ENCODE data around the gene C19orf12. TPM values are rescaled to one million over a fixed set of nuclear protein-coding genes. Genes with fewer than 3 reads are reported as not detected.

The C19orf12 gene
- polyA plus RNA-seq, 1 donor from 2014 or later: 83.8 TPM

DNA sequence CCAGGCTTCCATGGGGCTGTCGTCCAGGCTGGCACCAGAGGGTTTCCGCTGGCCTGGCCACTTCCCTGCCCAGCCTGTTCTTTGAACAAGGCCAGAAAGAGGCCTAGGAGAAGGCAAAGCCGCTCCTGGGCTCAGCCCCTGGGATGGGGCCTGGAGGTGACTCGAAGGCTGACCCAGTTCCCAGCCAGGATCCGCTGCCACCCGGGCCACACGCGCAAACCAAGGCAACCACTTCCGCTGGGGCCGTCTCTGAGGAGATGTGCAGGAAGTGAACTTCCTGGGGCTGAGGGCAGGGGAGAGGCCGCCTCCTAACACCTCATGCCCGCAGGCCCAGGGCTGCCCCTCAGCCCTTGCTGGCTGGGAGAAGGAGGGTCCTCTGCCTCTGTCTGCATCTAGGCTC is 34.6 kb downstream of the C19orf12 start:
- Histone ChIP-seq H3K79me2 (replicated peaks; ENCODE audit: insufficient read depth, low read length) (no peaks in the 10 kb centered on the region), H2AFZ (ENCODE audit: low read depth, low read length) (no peak overlapping the region), H3K4me2 (ENCODE audit: low read length) (no peak overlapping the region), H3K9me2 (ENCODE audit: insufficient read depth, low read length) (no peaks in the 10 kb centered on the region), H3K4me3 (ENCODE audit: low read length) (no peak overlapping the region), H3K36me3 (ENCODE audit: insufficient read depth, low read length) (no peaks in the 10 kb centered on the region), H3K27ac (ENCODE audit: low read length) (no peak overlapping the region), H3K9ac (ENCODE audit: low read length) (no peak overlapping the region), H3F3A (ENCODE audit: insufficient read depth, low read length, poor library complexity, severe bottlenecking) (no peaks in the 10 kb centered on the region), H3K9me3 (ENCODE audit: low read length) (no peaks in the 10 kb centered on the region), H3K27me3 (ENCODE audit: insufficient read depth, low read depth, low read length) (no peaks in the 10 kb centered on the region), H4K20me1 (ENCODE audit: insufficient read depth) (no peaks in the 10 kb centered on the region)
- TF ChIP-seq MXI1 (conservative IDR thresholded peaks at IDR 0.05; ENCODE audit: poor library complexity, severe bottlenecking): no peak
- no peak for TF ChIP-seq TAF1 (IDR thresholded peaks at IDR 0.05; ENCODE audit: low read depth)
- TF ChIP-seq POLR2AphosphoS5 (IDR thresholded peaks at IDR 0.05): no peak
- TF ChIP-seq SMC3 (conservative IDR thresholded peaks at IDR 0.05; ENCODE audit: poor library complexity): no peak
- TF ChIP-seq RAD21 (conservative IDR thresholded peaks at IDR 0.05): no peak
- TF ChIP-seq, protein P1, sequence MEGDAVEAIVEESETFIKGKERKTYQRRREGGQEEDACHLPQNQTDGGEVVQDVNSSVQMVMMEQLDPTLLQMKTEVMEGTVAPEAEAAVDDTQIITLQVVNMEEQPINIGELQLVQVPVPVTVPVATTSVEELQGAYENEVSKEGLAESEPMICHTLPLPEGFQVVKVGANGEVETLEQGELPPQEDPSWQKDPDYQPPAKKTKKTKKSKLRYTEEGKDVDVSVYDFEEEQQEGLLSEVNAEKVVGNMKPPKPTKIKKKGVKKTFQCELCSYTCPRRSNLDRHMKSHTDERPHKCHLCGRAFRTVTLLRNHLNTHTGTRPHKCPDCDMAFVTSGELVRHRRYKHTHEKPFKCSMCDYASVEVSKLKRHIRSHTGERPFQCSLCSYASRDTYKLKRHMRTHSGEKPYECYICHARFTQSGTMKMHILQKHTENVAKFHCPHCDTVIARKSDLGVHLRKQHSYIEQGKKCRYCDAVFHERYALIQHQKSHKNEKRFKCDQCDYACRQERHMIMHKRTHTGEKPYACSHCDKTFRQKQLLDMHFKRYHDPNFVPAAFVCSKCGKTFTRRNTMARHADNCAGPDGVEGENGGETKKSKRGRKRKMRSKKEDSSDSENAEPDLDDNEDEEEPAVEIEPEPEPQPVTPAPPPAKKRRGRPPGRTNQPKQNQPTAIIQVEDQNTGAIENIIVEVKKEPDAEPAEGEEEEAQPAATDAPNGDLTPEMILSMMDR (IDR thresholded peaks at IDR 0.05; ENCODE audit: poor library complexity, severe bottlenecking): no peak
- no peak for TF ChIP-seq EP300 (conservative IDR thresholded peaks at IDR 0.05; ENCODE audit: poor library complexity, severe bottlenecking)
- TF ChIP-seq, protein P2, sequence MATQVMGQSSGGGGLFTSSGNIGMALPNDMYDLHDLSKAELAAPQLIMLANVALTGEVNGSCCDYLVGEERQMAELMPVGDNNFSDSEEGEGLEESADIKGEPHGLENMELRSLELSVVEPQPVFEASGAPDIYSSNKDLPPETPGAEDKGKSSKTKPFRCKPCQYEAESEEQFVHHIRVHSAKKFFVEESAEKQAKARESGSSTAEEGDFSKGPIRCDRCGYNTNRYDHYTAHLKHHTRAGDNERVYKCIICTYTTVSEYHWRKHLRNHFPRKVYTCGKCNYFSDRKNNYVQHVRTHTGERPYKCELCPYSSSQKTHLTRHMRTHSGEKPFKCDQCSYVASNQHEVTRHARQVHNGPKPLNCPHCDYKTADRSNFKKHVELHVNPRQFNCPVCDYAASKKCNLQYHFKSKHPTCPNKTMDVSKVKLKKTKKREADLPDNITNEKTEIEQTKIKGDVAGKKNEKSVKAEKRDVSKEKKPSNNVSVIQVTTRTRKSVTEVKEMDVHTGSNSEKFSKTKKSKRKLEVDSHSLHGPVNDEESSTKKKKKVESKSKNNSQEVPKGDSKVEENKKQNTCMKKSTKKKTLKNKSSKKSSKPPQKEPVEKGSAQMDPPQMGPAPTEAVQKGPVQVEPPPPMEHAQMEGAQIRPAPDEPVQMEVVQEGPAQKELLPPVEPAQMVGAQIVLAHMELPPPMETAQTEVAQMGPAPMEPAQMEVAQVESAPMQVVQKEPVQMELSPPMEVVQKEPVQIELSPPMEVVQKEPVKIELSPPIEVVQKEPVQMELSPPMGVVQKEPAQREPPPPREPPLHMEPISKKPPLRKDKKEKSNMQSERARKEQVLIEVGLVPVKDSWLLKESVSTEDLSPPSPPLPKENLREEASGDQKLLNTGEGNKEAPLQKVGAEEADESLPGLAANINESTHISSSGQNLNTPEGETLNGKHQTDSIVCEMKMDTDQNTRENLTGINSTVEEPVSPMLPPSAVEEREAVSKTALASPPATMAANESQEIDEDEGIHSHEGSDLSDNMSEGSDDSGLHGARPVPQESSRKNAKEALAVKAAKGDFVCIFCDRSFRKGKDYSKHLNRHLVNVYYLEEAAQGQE (IDR thresholded peaks at IDR 0.05; ENCODE audit: borderline replicate concordance): no peak
- no peak for TF ChIP-seq EZH2 (IDR thresholded peaks at IDR 0.05; ENCODE audit: borderline replicate concordance, insufficient read depth, low read length, poor library complexity, severe bottlenecking)

DNA sequence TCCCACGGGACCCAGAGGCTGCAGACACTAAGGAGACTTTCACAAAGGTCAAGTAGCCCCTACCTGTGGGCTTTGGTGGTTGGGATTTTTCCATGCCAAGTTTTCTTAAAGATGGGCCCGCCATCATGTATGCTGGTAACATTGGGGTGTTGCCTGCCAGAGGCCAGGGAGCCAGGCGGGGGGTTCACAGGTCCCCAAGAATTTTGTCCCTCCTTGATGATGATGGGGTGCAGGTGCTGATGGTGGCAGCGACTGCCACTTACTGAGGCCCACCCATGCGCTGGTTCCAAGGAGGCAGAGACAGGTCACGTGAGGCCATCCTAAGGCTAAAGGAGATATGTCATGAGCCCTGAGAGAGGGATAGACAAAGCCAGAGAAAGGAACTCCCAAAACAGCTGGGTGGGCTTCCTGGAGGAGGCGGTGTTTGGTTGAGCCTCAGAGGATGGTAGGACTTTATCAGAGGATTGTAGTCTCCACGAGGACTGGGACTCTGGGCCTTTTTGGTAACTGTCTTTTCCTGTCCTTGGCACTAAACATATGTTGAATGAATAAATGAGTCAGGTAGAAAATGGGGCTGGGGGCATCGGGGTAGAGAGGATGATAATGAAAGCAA is 35.4 kb downstream of the C19orf12 start:
- no peaks in the 10 kb centered on the region for H3K9me3 ChIP-seq (ENCODE audit: low read length)
- H3K27ac ChIP-seq (ENCODE audit: low read length): no peak overlapping the region
- no peaks in the 10 kb centered on the region for H4K20me1 ChIP-seq (ENCODE audit: insufficient read depth)
- H3K36me3 ChIP-seq (ENCODE audit: insufficient read depth, low read length): no peaks in the 10 kb centered on the region
- no peaks in the 10 kb centered on the region for H3F3A ChIP-seq (ENCODE audit: insufficient read depth, low read length, poor library complexity, severe bottlenecking)
- H3K9ac ChIP-seq (ENCODE audit: low read length): no peak overlapping the region
- H3K4me3 ChIP-seq (ENCODE audit: low read length): no peak overlapping the region
- H3K79me2 ChIP-seq (replicated peaks; ENCODE audit: insufficient read depth, low read length): no peaks in the 10 kb centered on the region
- no peaks in the 10 kb centered on the region for H3K9me2 ChIP-seq (ENCODE audit: insufficient read depth, low read length)
- H3K27me3 ChIP-seq (ENCODE audit: insufficient read depth, low read depth, low read length): no peaks in the 10 kb centered on the region
- H2AFZ ChIP-seq (ENCODE audit: low read depth, low read length): no peak overlapping the region
- no peak overlapping the region for H3K4me2 ChIP-seq (ENCODE audit: low read length)
- TF ChIP-seq TAF1 (IDR thresholded peaks at IDR 0.05; ENCODE audit: low read depth) (no peak), SMC3 (conservative IDR thresholded peaks at IDR 0.05; ENCODE audit: poor library complexity) (no peak), RAD21 (conservative IDR thresholded peaks at IDR 0.05) (no peak), POLR2AphosphoS5 (IDR thresholded peaks at IDR 0.05) (no peak), EZH2 (IDR thresholded peaks at IDR 0.05; ENCODE audit: borderline replicate concordance, insufficient read depth, low read length, poor library complexity, severe bottlenecking) (no peak), EP300 (conservative IDR thresholded peaks at IDR 0.05; ENCODE audit: poor library complexity, severe bottlenecking) (no peak), MXI1 (conservative IDR thresholded peaks at IDR 0.05; ENCODE audit: poor library complexity, severe bottlenecking) (no peak)
- TF ChIP-seq, protein P2 (IDR thresholded peaks at IDR 0.05; ENCODE audit: borderline replicate concordance): no peak
- TF ChIP-seq, protein P1 (IDR thresholded peaks at IDR 0.05; ENCODE audit: poor library complexity, severe bottlenecking): no peak

Measured in neural cell (in vitro differentiated cells).